Tibial nerve (tissue), 4 donors: ENCODE data around the gene SORCS2. TPM values are rescaled to one million over a fixed set of nuclear protein-coding genes. Genes with fewer than 3 reads are reported as not detected.

ENCODE experiments used
- DNase-seq, 2 donors: peaks; one replicate each; pipeline ENCODE4 v3.0.0-alpha.2; 2019; ENCODE audit warnings: low spot score in 2 of 2
- H3K27ac ChIP-seq, 4 donors: fragments of 200-600 bp; sonication (generic) in 3 of 4; one replicate each; pipeline ENCODE4 v1.5.1; 2017 to 2019; ENCODE audit warnings: mild to moderate bottlenecking in 1 of 4
- H3K27me3 ChIP-seq, 2 donors: fragments of 200-600 bp; sonication (generic) in 1 of 2; one replicate each; pipeline versions ENCODE4 v1.5.1 to v1.6.0; 2017 to 2019
- H3K36me3 ChIP-seq, 3 donors: fragments of 200-600 bp; sonication (generic); one replicate each; pipeline ENCODE4 v1.5.1; 2018 to 2019
- H3K4me1 ChIP-seq, 4 donors: fragments of 200-600 bp; sonication (generic) in 3 of 4; one replicate each; pipeline ENCODE4 v1.5.1; 2017 to 2019
- H3K4me3 ChIP-seq, 4 donors: fragments of 200-600 bp; sonication (generic) in 3 of 4; one replicate each; pipeline ENCODE4 v1.5.1; 2017 to 2019; ENCODE audit warnings: mild to moderate bottlenecking in 1 of 4, moderate library complexity in 1 of 4
- H3K9me3 ChIP-seq, 4 donors: fragments of 200-600 bp; sonication (generic) in 3 of 4; one replicate each; pipeline ENCODE4 v1.5.1; 2017 to 2019
- EP300 ChIP-seq, 2 donors: sonication (generic); formaldehyde crosslinking; IDR thresholded peaks; one replicate each; pipeline ENCODE4 v1.6.1; 2017; ENCODE audit warnings: antibody characterized with exemption in 2 of 2, mild to moderate bottlenecking in 1 of 2
- POLR2A ChIP-seq, 2 donors: fragments of 450-650 bp; IDR thresholded peaks; one replicate each; pipeline ENCODE4 v1.6.1; 2017; ENCODE audit warnings: antibody characterized with exemption in 2 of 2, mild to moderate bottlenecking in 2 of 2, moderate library complexity in 2 of 2
- WGBS, 2 donors: methylation state at CpG; one replicate each; pipeline ENCODE4 v1.1.5; 2018; 5-methylcytosine and 5-hydroxymethylcytosine counted together
- total RNA-seq, 4 donors: library from RNA; depleted of rRNA; stranded (reverse); fragments of >200 nt; gene quantifications; one replicate each; pipeline ENCODE4 v1.1.0, GENCODE V29; 2016
- TF ChIP-seq, protein P1 (sequence below), 5 experiments: fragments of 200-600 bp in 3 of 5; fragments of 450-650 bp in 2 of 5; sonication (generic) in 3 of 5; IDR thresholded peaks; one replicate each; pipeline ENCODE4 v1.5.1; 2016 to 2019; ENCODE audit warnings: antibody characterized with exemption in 5 of 5, mild to moderate bottlenecking in 3 of 5, moderate library complexity in 2 of 5

SORCS2 gene
- total RNA-seq, 4 donors from 2014 or later: 15.6 to 48.9 (median 38.3) TPM

DNA sequence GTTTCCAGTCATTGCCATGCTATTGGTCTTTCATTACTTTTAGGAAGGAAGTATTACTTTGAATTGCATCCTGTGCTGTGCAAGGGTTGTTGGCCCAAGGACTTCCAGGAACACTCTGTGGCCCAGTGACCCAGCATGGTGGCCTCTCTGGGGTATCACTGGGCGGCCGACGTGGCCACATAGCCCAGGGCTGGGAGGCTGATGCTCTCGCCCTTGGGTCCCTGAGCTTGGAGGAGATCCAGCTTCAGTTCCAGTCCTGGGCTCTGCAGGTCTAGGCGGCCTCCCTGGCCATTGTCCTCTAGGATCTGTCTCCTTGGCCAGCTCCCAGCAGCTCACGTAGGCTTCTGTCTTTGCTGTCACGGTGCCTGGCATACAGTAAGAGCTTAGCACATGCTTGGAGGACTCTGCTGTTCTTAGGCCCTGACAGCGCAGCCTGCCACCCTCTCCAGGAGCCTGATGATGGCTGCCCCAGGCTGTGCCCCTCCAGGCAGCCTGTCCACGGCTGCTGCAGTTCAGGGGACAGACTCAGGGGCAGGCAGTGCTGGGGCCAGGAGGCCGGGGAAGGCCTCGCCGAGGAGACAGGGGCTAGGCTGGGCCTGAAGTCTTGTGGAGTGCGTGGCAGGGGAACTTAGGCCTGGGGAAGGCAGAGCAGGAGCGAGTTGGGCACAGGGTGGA is 42.2 kb downstream of the SORCS2 start:
- H3K4me1 ChIP-seq: peaks cover 0 to 21% (median 2%) of the 10 kb centered on the region in 4 donors
- H3K9me3 ChIP-seq: peaks cover 0 to 6% (median 0%) of the 10 kb centered on the region in 4 donors
- WGBS, 2 donors: 68 to 87% methylated on average over 7 to 14 of the region's 14 CpGs
- no peaks in the 10 kb centered on the region for H3K36me3 ChIP-seq
- H3K4me3 ChIP-seq: no peak overlapping the region
- DNase-seq: no peak
- TF ChIP-seq EP300 (IDR thresholded peaks at IDR 0.05): no peak
- TF ChIP-seq, protein P1, sequence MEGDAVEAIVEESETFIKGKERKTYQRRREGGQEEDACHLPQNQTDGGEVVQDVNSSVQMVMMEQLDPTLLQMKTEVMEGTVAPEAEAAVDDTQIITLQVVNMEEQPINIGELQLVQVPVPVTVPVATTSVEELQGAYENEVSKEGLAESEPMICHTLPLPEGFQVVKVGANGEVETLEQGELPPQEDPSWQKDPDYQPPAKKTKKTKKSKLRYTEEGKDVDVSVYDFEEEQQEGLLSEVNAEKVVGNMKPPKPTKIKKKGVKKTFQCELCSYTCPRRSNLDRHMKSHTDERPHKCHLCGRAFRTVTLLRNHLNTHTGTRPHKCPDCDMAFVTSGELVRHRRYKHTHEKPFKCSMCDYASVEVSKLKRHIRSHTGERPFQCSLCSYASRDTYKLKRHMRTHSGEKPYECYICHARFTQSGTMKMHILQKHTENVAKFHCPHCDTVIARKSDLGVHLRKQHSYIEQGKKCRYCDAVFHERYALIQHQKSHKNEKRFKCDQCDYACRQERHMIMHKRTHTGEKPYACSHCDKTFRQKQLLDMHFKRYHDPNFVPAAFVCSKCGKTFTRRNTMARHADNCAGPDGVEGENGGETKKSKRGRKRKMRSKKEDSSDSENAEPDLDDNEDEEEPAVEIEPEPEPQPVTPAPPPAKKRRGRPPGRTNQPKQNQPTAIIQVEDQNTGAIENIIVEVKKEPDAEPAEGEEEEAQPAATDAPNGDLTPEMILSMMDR (IDR thresholded peaks at IDR 0.05): no peak
- no peak for TF ChIP-seq POLR2A (IDR thresholded peaks at IDR 0.05)
- no peaks in the 10 kb centered on the region for H3K27me3 ChIP-seq
- H3K27ac ChIP-seq: no peak overlapping the region

DNA sequence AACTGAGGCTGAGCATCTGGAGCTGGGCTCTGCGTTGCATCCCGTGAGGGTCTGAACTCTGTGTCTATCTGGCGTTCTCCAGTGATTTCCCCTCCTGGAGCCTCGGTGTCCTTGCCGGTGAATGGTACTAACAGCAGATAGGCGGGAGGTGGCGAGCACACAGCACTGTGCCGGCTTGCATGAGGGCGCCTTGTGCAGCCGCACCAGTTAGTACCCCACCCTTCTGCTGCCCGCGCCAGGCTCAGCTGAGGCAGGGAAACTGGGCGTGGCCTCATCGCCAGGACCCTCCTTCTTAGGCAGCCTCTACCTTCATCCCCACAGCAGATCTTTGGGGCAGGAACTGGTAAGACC is 42.7 kb downstream of the SORCS2 start:
- Histone ChIP-seq H3K4me1 (peaks cover 0 to 26% (median 2%) of the 10 kb centered on the region in 4 donors), H3K27ac (no peak overlapping the region), H3K27me3 (no peaks in the 10 kb centered on the region), H3K36me3 (no peaks in the 10 kb centered on the region), H3K4me3 (no peak overlapping the region), H3K9me3 (peaks cover 0 to 6% (median 0%) of the 10 kb centered on the region in 4 donors)
- no peak for TF ChIP-seq POLR2A (IDR thresholded peaks at IDR 0.05)
- TF ChIP-seq, protein P1 (IDR thresholded peaks at IDR 0.05): no peak
- TF ChIP-seq EP300 (IDR thresholded peaks at IDR 0.05): no peak
- WGBS, 2 donors: 92% methylated on average over 9 to 14 of the region's 14 CpGs
- no peak for DNase-seq

DNA sequence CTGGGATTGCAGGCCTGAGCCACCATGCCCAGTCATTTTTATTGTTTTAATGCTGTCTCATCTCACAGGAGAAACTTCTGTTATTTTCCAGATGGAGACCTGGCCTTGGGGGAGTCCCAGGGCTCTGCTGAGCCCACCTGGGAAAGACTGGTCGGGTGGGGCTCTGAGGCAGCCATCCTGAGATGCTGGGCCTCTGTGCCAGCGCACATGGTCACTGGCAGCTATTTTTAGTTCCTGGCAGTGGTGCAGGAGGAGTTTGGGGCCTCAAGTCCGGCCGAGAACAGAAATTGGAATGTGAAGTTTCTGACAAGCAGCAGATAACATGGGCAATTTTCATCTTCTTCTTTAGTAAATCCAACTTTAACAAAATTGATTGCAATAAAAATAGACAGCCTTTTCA is 44.5 kb downstream of the SORCS2 start:
- Histone ChIP-seq H3K9me3 (peaks cover 0 to 6% (median 0%) of the 10 kb centered on the region in 4 donors), H3K4me1 (peaks cover 0 to 27% (median 2%) of the 10 kb centered on the region in 4 donors), H3K4me3 (no peak overlapping the region), H3K36me3 (no peaks in the 10 kb centered on the region), H3K27ac (peak overlapping the region in 3 of 4 donors; percentile 12 to 64 (median 60)), H3K27me3 (no peaks in the 10 kb centered on the region)
- no peak for DNase-seq
- TF ChIP-seq, protein P1 (IDR thresholded peaks at IDR 0.05): no peak
- TF ChIP-seq POLR2A (IDR thresholded peaks at IDR 0.05) (no peak), EP300 (IDR thresholded peaks at IDR 0.05) (no peak)
- WGBS, 2 donors: 24 to 26% methylated on average over 4 of the region's 4 CpGs

DNA sequence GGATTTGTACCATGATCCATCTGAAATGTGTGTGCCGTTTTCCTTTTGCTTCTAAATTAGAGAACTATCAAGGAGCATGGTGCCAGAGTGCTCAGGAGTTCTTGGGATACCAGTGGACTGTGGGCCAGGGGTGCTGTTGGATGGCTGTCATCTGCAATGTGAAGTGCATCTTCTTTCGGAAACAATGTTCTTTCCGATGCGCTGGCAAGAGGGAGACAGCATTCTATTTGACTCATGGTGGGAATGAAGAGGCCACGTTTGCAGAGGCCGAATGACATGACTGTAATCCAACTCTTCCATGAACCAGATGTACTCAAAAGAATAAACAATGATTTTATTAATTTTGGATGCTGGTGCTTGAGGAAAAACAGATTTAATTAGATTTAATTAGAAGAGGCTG is 45.5 kb downstream of the SORCS2 start:
- peaks cover 0 to 6% (median 0%) of the 10 kb centered on the region in 4 donors for H3K9me3 ChIP-seq
- 79 to 83% methylated on average over 6 of the region's 6 CpGs for WGBS, 2 donors
- DNase-seq: no peak
- H3K36me3 ChIP-seq: no peaks in the 10 kb centered on the region
- H3K27me3 ChIP-seq: no peaks in the 10 kb centered on the region
- TF ChIP-seq, protein P1 (IDR thresholded peaks at IDR 0.05): no peak
- TF ChIP-seq EP300 (IDR thresholded peaks at IDR 0.05) (no peak), POLR2A (IDR thresholded peaks at IDR 0.05) (no peak)
- no peak overlapping the region for H3K27ac ChIP-seq
- H3K4me1 ChIP-seq: peaks cover 0 to 27% (median 2%) of the 10 kb centered on the region in 4 donors
- no peak overlapping the region for H3K4me3 ChIP-seq

DNA sequence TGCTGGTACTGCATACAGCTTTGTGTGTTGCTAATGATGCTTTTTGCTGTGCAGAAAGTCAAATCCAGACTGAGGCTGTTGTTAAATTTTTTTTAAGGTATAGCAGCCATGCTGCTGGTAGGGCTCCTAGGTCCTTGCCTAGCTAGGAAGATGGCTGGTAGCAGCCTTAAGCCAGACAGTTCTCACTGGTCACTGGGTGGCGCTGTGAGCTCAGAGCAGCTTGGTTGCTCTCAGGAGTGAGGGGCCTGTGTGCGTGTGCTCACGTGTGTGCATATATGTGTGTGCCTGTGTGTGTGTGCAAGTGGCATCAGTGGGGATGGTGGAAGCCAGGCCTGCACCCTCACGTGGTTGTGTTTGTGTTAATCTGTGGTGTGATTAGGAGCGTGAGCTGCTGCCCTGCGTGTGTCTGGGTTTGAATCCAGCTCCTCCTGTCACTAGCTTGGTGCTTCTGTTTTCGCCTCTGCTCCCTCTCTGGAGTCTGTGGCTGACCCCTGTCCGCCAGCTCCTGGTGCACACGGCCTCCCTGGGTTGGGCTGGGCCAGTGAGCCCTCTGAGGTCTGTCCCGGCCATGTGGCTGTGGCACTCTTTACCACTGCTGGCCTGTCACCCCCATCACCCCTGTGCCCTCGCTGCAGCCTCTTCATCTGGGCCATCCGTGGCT is 46.1 kb downstream of the SORCS2 start:
- 93 to 94% methylated on average over 12 of the region's 12 CpGs for WGBS, 2 donors
- no peak for TF ChIP-seq EP300 (IDR thresholded peaks at IDR 0.05)
- TF ChIP-seq, protein P1 (IDR thresholded peaks at IDR 0.05): no peak
- TF ChIP-seq POLR2A (IDR thresholded peaks at IDR 0.05): no peak
- H3K27ac ChIP-seq: no peak overlapping the region
- no peak for DNase-seq
- peaks cover 0 to 6% (median 0%) of the 10 kb centered on the region in 4 donors for H3K9me3 ChIP-seq
- H3K36me3 ChIP-seq: no peaks in the 10 kb centered on the region
- peaks cover 0 to 30% (median 2%) of the 10 kb centered on the region in 4 donors for H3K4me1 ChIP-seq
- no peak overlapping the region for H3K4me3 ChIP-seq
- no peaks in the 10 kb centered on the region for H3K27me3 ChIP-seq
